Measurements from ENCODE around the gene TMEM17.
A peak's percentile ranks its signal among the peaks of the same experiment; 100 is the strongest.

- TF ChIP-seq CTCF (conservative IDR thresholded peaks at IDR 0.05 in 1 of 2, IDR thresholded peaks at IDR 0.05 in 1 of 2; ENCODE audit: low read depth in 1 of 2, low read length in 2 of 2) = peak; percentile 9 to 23
- TF ChIP-seq EZH2 (IDR thresholded peaks at IDR 0.05; ENCODE audit: low read length, missing control alignments) = no peak
Measured at GRCh38 chr2:62467475-62468321, 38.3 kb downstream of the TMEM17 start.

Measured in fibroblast of lung (primary cell).